NCI-H1105 treated with DMSO at 0.1 percent for 48 hours (cell line): Measurements from ENCODE around the gene SNAI1.
"Not testable (repeated sequence)": the region's sequence is repeated elsewhere in the genome, so short reads cannot be mapped to it uniquely, and the experiment has no call there.

Experiments used
- DNase-seq: peaks from one replicate; lab custom pipeline; 2025; lab: John Stamatoyannopoulos, UW

The SNAI1 gene

GRCh38 chr20:49987015-49987867, 4.5 kb downstream of the SNAI1 start:
- DNase-seq = no peak

- DNase-seq = no peak
These were observed 5.3 kb downstream of the SNAI1 start for GRCh38 chr20:49987868-49988690.

GRCh38 chr20:49989234-49990065, 6.7 kb downstream of the SNAI1 start:
- DNase-seq = no peak

- DNase-seq = no peak
These were observed 7.5 kb downstream of the SNAI1 start for GRCh38 chr20:49990271-49990720.

- DNase-seq = no peak
These were observed 10.5 kb downstream of the SNAI1 start for GRCh38 chr20:49993301-49993751.

- DNase-seq = no peak
These were observed 12.8 kb downstream of the SNAI1 start for GRCh38 chr20:49995586-49995985.

GRCh38 chr20:49998478-49999188, 15.9 kb downstream of the SNAI1 start:
- DNase-seq = not testable (repeated sequence)

GRCh38 chr20:49999329-49999728, 16.5 kb downstream of the SNAI1 start:
- DNase-seq = no peak

- not testable (repeated sequence) for DNase-seq
These were observed 17.9 kb downstream of the SNAI1 start for GRCh38 chr20:50000548-50001222.

- no peak for DNase-seq
These were observed 19.1 kb downstream of the SNAI1 start for GRCh38 chr20:50001784-50002311.

- no peak for DNase-seq
These were observed 20.5 kb downstream of the SNAI1 start for GRCh38 chr20:50003253-50003656.

GRCh38 chr20:50004229-50004628, 21.4 kb downstream of the SNAI1 start:
- no peak for DNase-seq

GRCh38 chr20:50005471-50005981, 22.7 kb downstream of the SNAI1 start:
- no peak for DNase-seq

GRCh38 chr20:50007369-50007768, 24.6 kb downstream of the SNAI1 start:
- DNase-seq = no peak

- DNase-seq = no peak
These were observed 25.2 kb downstream of the SNAI1 start for GRCh38 chr20:50008007-50008406.

- DNase-seq = no peak
These were observed 27.0 kb downstream of the SNAI1 start for GRCh38 chr20:50009521-50010454.

GRCh38 chr20:50011597-50011996, 28.8 kb downstream of the SNAI1 start:
- not testable (repeated sequence) for DNase-seq

- no peak for DNase-seq
These were observed 29.8 kb downstream of the SNAI1 start for GRCh38 chr20:50012282-50013263.
